Neuron (in vitro differentiated cells): ENCODE measurements around the gene PTPRU.

Source experiments
- H2AFZ ChIP-seq: one replicate; pipeline ENCODE4 v1.6.1; 2013; ENCODE audit warnings: low read depth, mild to moderate bottlenecking, inconsistent platforms, low read length, moderate library complexity
- H3K27me3 ChIP-seq: one replicate; pipeline ENCODE4 v1.6.1; 2013; ENCODE audit warnings: low read length; ENCODE audit not compliant: insufficient read depth
- H3K36me3 ChIP-seq: one replicate; pipeline ENCODE4 v1.6.1; 2013; ENCODE audit warnings: low read length; ENCODE audit not compliant: insufficient read depth
- H3K4me1 ChIP-seq: one replicate; pipeline ENCODE4 v1.6.1; 2013; ENCODE audit warnings: low read length; ENCODE audit not compliant: insufficient read depth
- H3K4me3 ChIP-seq: 2 replicates; pipeline ENCODE4 v1.5.1; 2013; ENCODE audit warnings: mild to moderate bottlenecking, low read length, moderate library complexity
- H3K9me3 ChIP-seq: one replicate; pipeline ENCODE4 v1.6.1; 2013; ENCODE audit warnings: low read length

Gene PTPRU

GRCh38 chr1:29342983-29343382, 106.7 kb downstream of the PTPRU start:
- Histone ChIP-seq H3K27me3 (peaks cover 13% of the 10 kb centered on the region), H3K36me3 (no peaks in the 10 kb centered on the region), H2AFZ (no peak overlapping the region), H3K4me3 (no peak overlapping the region), H3K4me1 (no peaks in the 10 kb centered on the region), H3K9me3 (no peaks in the 10 kb centered on the region)

- Histone ChIP-seq H2AFZ (no peak overlapping the region), H3K4me1 (no peaks in the 10 kb centered on the region), H3K27me3 (peaks cover 13% of the 10 kb centered on the region), H3K4me3 (no peak overlapping the region), H3K9me3 (no peaks in the 10 kb centered on the region), H3K36me3 (no peaks in the 10 kb centered on the region)
These were observed 107.2 kb downstream of the PTPRU start for GRCh38 chr1:29343476-29343875.

- no peak overlapping the region for H2AFZ ChIP-seq
- no peaks in the 10 kb centered on the region for H3K9me3 ChIP-seq
These were observed 107.6 kb downstream of the PTPRU start for GRCh38 chr1:29343908-29344307.

GRCh38 chr1:29344336-29344735, 108.0 kb downstream of the PTPRU start:
- H3K36me3 ChIP-seq = no peaks in the 10 kb centered on the region
- H3K27me3 ChIP-seq = peaks cover 14% of the 10 kb centered on the region
- no peaks in the 10 kb centered on the region for H3K9me3 ChIP-seq
- no peak overlapping the region for H2AFZ ChIP-seq
- no peaks in the 10 kb centered on the region for H3K4me1 ChIP-seq
- H3K4me3 ChIP-seq = no peak overlapping the region

More at GRCh38 chr1:29343908-29344307, 107.6 kb downstream of the PTPRU start:
- Histone ChIP-seq H3K27me3 (peaks cover 13% of the 10 kb centered on the region), H3K36me3 (no peaks in the 10 kb centered on the region), H3K4me1 (no peaks in the 10 kb centered on the region), H3K4me3 (no peak overlapping the region)

GRCh38 chr1:29346576-29346975, 110.3 kb downstream of the PTPRU start:
- Histone ChIP-seq H3K4me1 (no peaks in the 10 kb centered on the region), H2AFZ (no peak overlapping the region), H3K36me3 (no peaks in the 10 kb centered on the region), H3K4me3 (no peak overlapping the region), H3K9me3 (no peaks in the 10 kb centered on the region), H3K27me3 (peaks cover 18% of the 10 kb centered on the region)

- Histone ChIP-seq H3K27me3 (peaks cover 11% of the 10 kb centered on the region), H3K4me3 (no peak overlapping the region), H2AFZ (no peak overlapping the region), H3K36me3 (no peaks in the 10 kb centered on the region), H3K9me3 (no peaks in the 10 kb centered on the region), H3K4me1 (no peaks in the 10 kb centered on the region)
These were observed 113.7 kb downstream of the PTPRU start for GRCh38 chr1:29349871-29350491.

GRCh38 chr1:29352719-29353420, 116.5 kb downstream of the PTPRU start:
- no peaks in the 10 kb centered on the region for H3K4me1 ChIP-seq
- H3K27me3 ChIP-seq = peaks cover 5% of the 10 kb centered on the region
- no peak overlapping the region for H2AFZ ChIP-seq
- H3K36me3 ChIP-seq = no peaks in the 10 kb centered on the region
- H3K9me3 ChIP-seq = no peaks in the 10 kb centered on the region
- H3K4me3 ChIP-seq = no peak overlapping the region

GRCh38 chr1:29354511-29355098, 118.3 kb downstream of the PTPRU start:
- H2AFZ ChIP-seq = no peak overlapping the region
- no peaks in the 10 kb centered on the region for H3K36me3 ChIP-seq
- peaks cover 3% of the 10 kb centered on the region for H3K27me3 ChIP-seq
- no peak overlapping the region for H3K4me3 ChIP-seq
- no peaks in the 10 kb centered on the region for H3K4me1 ChIP-seq
- no peaks in the 10 kb centered on the region for H3K9me3 ChIP-seq

- no peaks in the 10 kb centered on the region for H3K9me3 ChIP-seq
- H3K4me3 ChIP-seq = no peak overlapping the region
- no peak overlapping the region for H2AFZ ChIP-seq
- peaks cover under 1% of the 10 kb centered on the region for H3K27me3 ChIP-seq
- no peaks in the 10 kb centered on the region for H3K36me3 ChIP-seq
- no peaks in the 10 kb centered on the region for H3K4me1 ChIP-seq
These were observed 119.1 kb downstream of the PTPRU start for GRCh38 chr1:29355375-29355774.

- Histone ChIP-seq H3K9me3 (no peaks in the 10 kb centered on the region), H3K4me1 (no peaks in the 10 kb centered on the region), H2AFZ (no peak overlapping the region), H3K27me3 (no peaks in the 10 kb centered on the region), H3K36me3 (no peaks in the 10 kb centered on the region), H3K4me3 (no peak overlapping the region)
These were observed 120.3 kb downstream of the PTPRU start for GRCh38 chr1:29356663-29357062.

- no peaks in the 10 kb centered on the region for H3K4me1 ChIP-seq
- no peaks in the 10 kb centered on the region for H3K9me3 ChIP-seq
- no peak overlapping the region for H3K4me3 ChIP-seq
- H2AFZ ChIP-seq = no peak overlapping the region
- no peaks in the 10 kb centered on the region for H3K27me3 ChIP-seq
- no peaks in the 10 kb centered on the region for H3K36me3 ChIP-seq
These were observed 121.1 kb downstream of the PTPRU start for GRCh38 chr1:29357452-29357851.

GRCh38 chr1:29358183-29358582, 121.9 kb downstream of the PTPRU start:
- Histone ChIP-seq H3K36me3 (no peaks in the 10 kb centered on the region), H3K4me1 (no peaks in the 10 kb centered on the region), H2AFZ (no peak overlapping the region), H3K9me3 (no peaks in the 10 kb centered on the region), H3K27me3 (no peaks in the 10 kb centered on the region), H3K4me3 (no peak overlapping the region)

GRCh38 chr1:29360768-29361167, 124.4 kb downstream of the PTPRU start:
- H3K4me3 ChIP-seq = no peak overlapping the region
- no peaks in the 10 kb centered on the region for H3K4me1 ChIP-seq
- no peaks in the 10 kb centered on the region for H3K36me3 ChIP-seq
- H3K27me3 ChIP-seq = no peaks in the 10 kb centered on the region
- H3K9me3 ChIP-seq = no peaks in the 10 kb centered on the region
- H2AFZ ChIP-seq = no peak overlapping the region
